ENCODE measurements around the gene NUDT4. TPM values are rescaled to one million over a fixed set of nuclear protein-coding genes. Genes with fewer than 3 reads are reported as not detected.
A peak's percentile ranks its signal among the peaks of the same experiment; 100 is the strongest.

NUDT4 gene
- total RNA-seq, 1 donor from 2014 or later, result 52.2 TPM

DNA sequence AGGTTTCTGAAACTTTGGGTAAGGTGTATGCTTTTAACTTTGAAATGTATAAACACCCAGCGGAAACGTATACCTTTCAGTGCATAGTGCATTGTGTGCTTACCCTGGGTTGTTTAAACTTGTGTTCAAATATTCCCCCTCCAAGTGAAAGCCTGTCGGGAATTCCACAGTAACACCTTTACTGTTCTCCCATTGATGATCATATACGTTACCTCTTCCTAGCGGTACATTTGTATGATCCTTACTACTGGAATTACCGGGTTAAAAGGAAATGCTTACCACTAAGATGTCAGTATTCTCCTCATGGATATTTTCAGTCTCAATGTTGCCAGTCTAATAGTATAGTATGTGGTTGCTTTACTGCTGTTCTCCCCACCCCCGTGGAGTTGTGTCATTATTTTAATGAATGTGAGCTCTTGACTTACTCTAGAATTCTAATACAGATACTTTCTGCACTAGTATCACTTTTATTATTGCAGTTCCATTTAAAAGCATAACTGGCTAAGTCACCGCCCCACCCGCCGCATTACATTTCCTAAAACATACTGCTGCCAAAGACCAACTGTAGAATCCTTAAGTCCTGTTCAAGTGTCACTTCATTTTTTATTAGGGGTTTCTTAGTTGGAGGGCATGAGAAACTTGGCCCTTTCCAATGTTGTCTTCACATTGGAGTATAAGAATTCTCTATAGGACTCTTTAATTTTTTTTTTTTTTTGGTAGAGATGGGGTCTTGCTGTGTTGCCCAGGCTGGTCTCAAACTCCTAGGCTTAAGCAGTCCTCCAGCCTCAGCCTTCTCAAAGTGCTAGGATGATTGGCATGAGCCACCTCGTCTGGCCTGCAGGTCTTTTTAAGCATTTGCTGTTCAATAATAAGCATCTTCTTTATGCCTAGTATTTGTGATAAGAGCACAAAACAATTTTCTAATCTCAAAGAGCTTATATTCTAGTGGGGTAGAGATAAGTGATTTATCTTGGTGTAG, 24.9 kb downstream of the NUDT4 start:
- Histone ChIP-seq H3K27me3 (no peaks in the 10 kb centered on the region), H3K36me3 (peaks cover 27% of the 10 kb centered on the region), H3K9me3 (no peaks in the 10 kb centered on the region), H3K4me1 (no peaks in the 10 kb centered on the region), H3K27ac (no peak overlapping the region), H3K4me3 (no peak overlapping the region)
- intact Hi-C loops (cut with DNase I), result no loop called here
- TF ChIP-seq, protein P1, sequence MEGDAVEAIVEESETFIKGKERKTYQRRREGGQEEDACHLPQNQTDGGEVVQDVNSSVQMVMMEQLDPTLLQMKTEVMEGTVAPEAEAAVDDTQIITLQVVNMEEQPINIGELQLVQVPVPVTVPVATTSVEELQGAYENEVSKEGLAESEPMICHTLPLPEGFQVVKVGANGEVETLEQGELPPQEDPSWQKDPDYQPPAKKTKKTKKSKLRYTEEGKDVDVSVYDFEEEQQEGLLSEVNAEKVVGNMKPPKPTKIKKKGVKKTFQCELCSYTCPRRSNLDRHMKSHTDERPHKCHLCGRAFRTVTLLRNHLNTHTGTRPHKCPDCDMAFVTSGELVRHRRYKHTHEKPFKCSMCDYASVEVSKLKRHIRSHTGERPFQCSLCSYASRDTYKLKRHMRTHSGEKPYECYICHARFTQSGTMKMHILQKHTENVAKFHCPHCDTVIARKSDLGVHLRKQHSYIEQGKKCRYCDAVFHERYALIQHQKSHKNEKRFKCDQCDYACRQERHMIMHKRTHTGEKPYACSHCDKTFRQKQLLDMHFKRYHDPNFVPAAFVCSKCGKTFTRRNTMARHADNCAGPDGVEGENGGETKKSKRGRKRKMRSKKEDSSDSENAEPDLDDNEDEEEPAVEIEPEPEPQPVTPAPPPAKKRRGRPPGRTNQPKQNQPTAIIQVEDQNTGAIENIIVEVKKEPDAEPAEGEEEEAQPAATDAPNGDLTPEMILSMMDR (IDR thresholded peaks at IDR 0.05), result no peak
- ATAC-seq, result no peak
- no peak for DNase-seq

DNA sequence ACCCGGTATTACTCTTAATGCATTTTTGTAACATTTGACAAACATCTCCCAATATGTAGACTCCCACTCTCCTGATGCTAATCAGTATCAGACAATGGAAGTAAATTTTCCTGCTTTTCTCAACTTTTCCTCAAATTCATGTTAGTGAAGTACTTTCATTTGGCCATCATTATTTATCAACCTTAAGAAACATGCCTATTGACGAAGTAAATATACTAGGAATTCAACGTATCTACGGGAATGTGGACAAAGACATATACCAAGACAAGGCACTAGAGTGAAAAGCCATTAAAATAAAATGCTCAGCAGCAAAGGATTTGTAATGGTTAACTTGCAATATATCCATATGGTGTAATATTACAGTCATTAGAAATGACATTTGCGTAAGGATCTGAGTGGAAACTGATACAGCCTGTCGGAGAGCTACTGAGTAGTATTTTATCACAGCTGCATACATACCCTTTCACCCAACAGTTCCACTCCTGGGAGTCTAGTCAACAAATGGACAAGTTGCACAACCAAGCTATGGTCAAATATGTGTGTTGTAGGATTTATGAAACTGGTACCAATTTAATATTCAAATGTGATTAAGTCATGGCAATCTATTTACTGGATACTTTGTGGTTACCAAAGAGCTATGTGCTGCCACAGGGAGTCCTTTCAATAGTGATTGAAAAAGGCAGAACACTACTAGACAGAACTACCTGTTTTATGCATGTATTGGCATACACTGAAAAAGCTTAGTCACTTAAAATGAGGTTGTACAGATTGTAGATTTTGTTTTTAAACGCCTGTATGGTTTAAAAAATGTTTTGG, 26.5 kb downstream of the NUDT4 start:
- TF ChIP-seq, protein P1 (IDR thresholded peaks at IDR 0.05), result no peak
- DNase-seq (no peak), ATAC-seq (peak; percentile 65)
- Histone ChIP-seq H3K4me3 (no peak overlapping the region), H3K36me3 (peaks cover 15% of the 10 kb centered on the region), H3K27me3 (no peaks in the 10 kb centered on the region), H3K9me3 (no peaks in the 10 kb centered on the region), H3K27ac (no peak overlapping the region), H3K4me1 (no peaks in the 10 kb centered on the region)
- intact Hi-C loops (cut with DNase I), result no loop called here

DNA sequence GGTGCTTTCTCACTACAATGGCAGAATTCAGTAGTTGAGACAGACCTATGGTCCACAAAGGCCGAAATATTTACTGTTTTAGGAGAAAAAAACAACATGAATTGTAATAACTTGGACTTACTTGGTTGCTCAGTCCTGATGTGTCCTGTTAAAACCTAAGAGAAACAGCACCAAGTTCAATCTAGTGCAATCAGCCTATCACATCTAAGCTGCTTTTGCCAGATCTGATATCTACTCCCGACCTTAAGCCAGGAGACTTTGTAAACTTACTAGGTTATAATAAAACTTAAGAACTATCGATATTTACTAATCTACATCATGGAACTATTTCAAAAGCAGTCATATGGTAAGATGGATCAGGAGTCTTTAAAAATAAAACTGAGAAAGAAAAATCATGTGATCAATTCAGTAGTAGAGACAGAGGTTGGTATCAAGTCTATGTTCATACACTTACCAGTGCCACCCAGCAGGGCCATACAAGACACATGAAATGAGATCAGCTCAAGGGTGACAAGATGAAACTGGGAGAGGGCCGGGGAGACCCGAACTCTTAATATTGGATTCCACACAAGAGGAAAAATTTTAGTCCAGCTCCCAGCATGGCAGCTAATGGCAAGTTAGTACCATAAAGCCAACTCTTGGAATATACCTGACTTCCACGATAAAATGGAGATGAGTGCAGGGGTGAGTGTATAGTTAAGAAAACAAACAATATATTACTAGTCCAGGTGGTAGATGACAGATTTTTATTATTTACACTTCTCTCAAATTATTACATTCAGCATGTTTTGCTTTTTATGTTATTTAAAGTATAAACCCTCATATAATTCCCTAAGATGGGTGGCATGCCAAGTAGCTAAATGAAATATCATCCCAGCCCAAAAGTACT, 27.5 kb downstream of the NUDT4 start:
- H3K4me1 ChIP-seq, result no peaks in the 10 kb centered on the region
- H3K36me3 ChIP-seq, result peaks cover 22% of the 10 kb centered on the region
- no peak overlapping the region for H3K4me3 ChIP-seq
- ATAC-seq (no peak), DNase-seq (no peak)
- no peak overlapping the region for H3K27ac ChIP-seq
- no peaks in the 10 kb centered on the region for H3K9me3 ChIP-seq
- TF ChIP-seq, protein P1 (IDR thresholded peaks at IDR 0.05), result no peak
- intact Hi-C loops (cut with DNase I), result no loop called here
- no peaks in the 10 kb centered on the region for H3K27me3 ChIP-seq

DNA sequence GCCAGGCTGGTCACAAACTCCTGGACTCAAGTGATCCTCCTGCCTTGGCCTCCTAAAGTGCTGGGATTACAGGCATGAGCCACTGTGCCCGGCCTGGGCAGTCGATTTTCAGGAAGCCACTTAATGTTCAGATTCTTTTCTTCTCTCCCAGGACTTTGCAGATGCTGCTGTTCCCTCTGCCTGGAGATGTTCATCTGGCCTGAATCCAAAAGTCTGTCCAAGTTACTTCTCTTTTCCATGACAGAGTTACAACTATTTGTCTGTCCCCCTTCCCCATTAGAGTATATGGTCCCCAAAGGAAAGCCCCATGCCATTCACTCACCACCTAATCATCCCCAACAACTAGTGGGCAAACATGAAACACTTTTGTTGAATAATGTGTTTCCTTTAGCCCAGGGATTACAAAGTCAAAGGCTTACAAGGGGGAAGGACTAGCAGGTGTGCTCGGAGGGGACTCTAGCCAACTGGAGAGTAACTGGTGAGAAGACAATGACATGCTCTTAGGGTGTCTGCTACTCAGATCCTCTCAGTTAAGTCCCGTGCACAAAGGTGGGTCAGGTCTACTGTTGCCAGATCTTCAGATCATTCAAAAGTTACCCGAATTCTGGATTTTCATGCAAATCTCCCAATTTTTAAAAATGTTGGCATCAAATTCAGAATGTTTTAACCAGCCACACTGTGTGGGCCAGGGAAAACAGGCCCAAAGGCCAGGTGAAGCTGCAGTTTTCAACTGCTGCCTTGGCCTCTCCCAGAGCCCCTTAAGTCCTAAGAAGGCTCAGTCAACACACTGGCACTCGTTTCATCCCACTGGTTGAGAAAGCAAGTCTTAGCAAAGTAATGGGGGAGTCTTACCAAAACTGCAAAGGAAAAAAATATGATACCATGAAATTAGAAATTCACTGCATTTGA, 29.6 kb downstream of the NUDT4 start:
- ATAC-seq, result no peak
- Histone ChIP-seq H3K4me1 (peaks cover 9% of the 10 kb centered on the region), H3K27me3 (no peaks in the 10 kb centered on the region), H3K36me3 (peaks cover 25% of the 10 kb centered on the region), H3K4me3 (no peak overlapping the region), H3K9me3 (no peaks in the 10 kb centered on the region), H3K27ac (no peak overlapping the region)
- DNase-seq, result no peak
- intact Hi-C loops (cut with DNase I), result no loop called here
- TF ChIP-seq, protein P1 (IDR thresholded peaks at IDR 0.05), result no peak

All from upper lobe of right lung (tissue), 1 donor.